Neural progenitor cell (in vitro differentiated cells): ENCODE data around the gene MTERF1. TPM values are rescaled to one million over a fixed set of nuclear protein-coding genes. Genes with fewer than 3 reads are reported as not detected.
"Not testable (repeated sequence)": the region's sequence is repeated elsewhere in the genome, so short reads cannot be mapped to it uniquely, and the experiment has no call there.

Experiments used
- DNase-seq: peaks from one replicate; pipeline ENCODE4 v3.0.0-alpha.2; 2016; ENCODE audit warnings: low spot score
- H2AFZ ChIP-seq: fragments of 200-600 bp; sonication (generic); replicated peaks from 2 replicates; pipeline ENCODE4 v1.6.1; 2016; ENCODE audit warnings: antibody characterized with exemption
- H3F3A ChIP-seq: fragments of 200-600 bp; sonication (generic); 2 replicates; pipeline ENCODE4 v1.6.1; 2016; ENCODE audit warnings: antibody characterized with exemption, low read depth
- H3K27ac ChIP-seq: fragments of 200-600 bp; sonication (generic); 2 replicates; pipeline ENCODE4 v1.5.1; 2016; ENCODE audit warnings: mild to moderate bottlenecking
- H3K27me3 ChIP-seq: fragments of 200-600 bp; sonication (generic); 2 replicates; pipeline ENCODE4 v1.6.1; 2016; ENCODE audit warnings: mild to moderate bottlenecking, moderate library complexity
- H3K36me3 ChIP-seq: fragments of 200-600 bp; sonication (generic); 2 replicates; pipeline ENCODE4 v1.5.1; 2016
- H3K4me1 ChIP-seq: fragments of 200-600 bp; sonication (generic); 2 replicates; pipeline ENCODE4 v1.6.1; 2016; ENCODE audit warnings: mixed run types
- H3K4me2 ChIP-seq: fragments of 200-600 bp; sonication (generic); 2 replicates; pipeline ENCODE4 v1.6.1; 2016
- H3K4me3 ChIP-seq: fragments of 200-600 bp; sonication (generic); 2 replicates; pipeline ENCODE4 v1.5.1; 2016
- H3K79me2 ChIP-seq: fragments of 200-600 bp; sonication (generic); 2 replicates; pipeline ENCODE4 v1.6.1; 2016; ENCODE audit warnings: low read depth
- H3K9ac ChIP-seq: fragments of 200-600 bp; sonication (generic); 2 replicates; pipeline ENCODE4 v1.6.1; 2016
- H3K9me3 ChIP-seq: fragments of 200-600 bp; sonication (generic); 2 replicates; pipeline ENCODE4 v1.5.1; 2016; ENCODE audit warnings: low read depth
- H4K20me1 ChIP-seq: fragments of 200-600 bp; sonication (generic); 2 replicates; pipeline ENCODE4 v1.6.1; 2016; ENCODE audit warnings: low read depth
- H3K27ac Mint-ChIP-seq: 3 replicates; pipeline ENCODE4 v1.8.0; 2021; ENCODE audit warnings: mixed read lengths
- H3K27me3 Mint-ChIP-seq: 2 replicates; pipeline ENCODE4 v1.8.0; 2022; ENCODE audit warnings: low read depth, mild to moderate bottlenecking, inconsistent platforms, moderate library complexity, mixed read lengths; ENCODE audit not compliant: insufficient read depth
- H3K36me3 Mint-ChIP-seq: 3 replicates; pipeline ENCODE4 v1.8.0; 2021; ENCODE audit warnings: mixed read lengths
- H3K4me1 Mint-ChIP-seq: 3 replicates; pipeline ENCODE4 v1.8.0; 2021; ENCODE audit warnings: mixed read lengths
- H3K4me3 Mint-ChIP-seq: 3 replicates; pipeline ENCODE4 v1.8.0; 2021; ENCODE audit warnings: mild to moderate bottlenecking, moderate library complexity, mixed read lengths
- H3K9me3 Mint-ChIP-seq: 3 replicates; pipeline ENCODE4 v1.8.0; 2020; ENCODE audit warnings: mixed read lengths
- EZH2 ChIP-seq: fragments of 200-600 bp; sonication (generic); IDR thresholded peaks from 2 replicates; pipeline ENCODE4 v1.6.1; 2017; ENCODE audit warnings: antibody characterized with exemption, mild to moderate bottlenecking, moderate library complexity
- EZH2phosphoT487 ChIP-seq: fragments of 200-600 bp; sonication (generic); IDR thresholded peaks from 2 replicates; pipeline ENCODE4 v1.6.1; 2017; ENCODE audit warnings: antibody characterized with exemption
- total RNA-seq: library from RNA; depleted of rRNA; stranded (reverse); fragments of >200 nt; gene quantifications from 2 replicates; pipeline ENCODE4 v1.2.3, GENCODE V29; 2015; ENCODE audit warnings: low replicate concordance
- TF ChIP-seq, protein P1 (sequence below): fragments of 200-600 bp; sonication (generic); IDR thresholded peaks from 2 replicates; pipeline ENCODE4 v1.5.1; 2017; ENCODE audit warnings: antibody characterized with exemption, mild to moderate bottlenecking

MTERF1 gene
- total RNA-seq, 1 donor from 2014 or later: 36.9 TPM

DNA sequence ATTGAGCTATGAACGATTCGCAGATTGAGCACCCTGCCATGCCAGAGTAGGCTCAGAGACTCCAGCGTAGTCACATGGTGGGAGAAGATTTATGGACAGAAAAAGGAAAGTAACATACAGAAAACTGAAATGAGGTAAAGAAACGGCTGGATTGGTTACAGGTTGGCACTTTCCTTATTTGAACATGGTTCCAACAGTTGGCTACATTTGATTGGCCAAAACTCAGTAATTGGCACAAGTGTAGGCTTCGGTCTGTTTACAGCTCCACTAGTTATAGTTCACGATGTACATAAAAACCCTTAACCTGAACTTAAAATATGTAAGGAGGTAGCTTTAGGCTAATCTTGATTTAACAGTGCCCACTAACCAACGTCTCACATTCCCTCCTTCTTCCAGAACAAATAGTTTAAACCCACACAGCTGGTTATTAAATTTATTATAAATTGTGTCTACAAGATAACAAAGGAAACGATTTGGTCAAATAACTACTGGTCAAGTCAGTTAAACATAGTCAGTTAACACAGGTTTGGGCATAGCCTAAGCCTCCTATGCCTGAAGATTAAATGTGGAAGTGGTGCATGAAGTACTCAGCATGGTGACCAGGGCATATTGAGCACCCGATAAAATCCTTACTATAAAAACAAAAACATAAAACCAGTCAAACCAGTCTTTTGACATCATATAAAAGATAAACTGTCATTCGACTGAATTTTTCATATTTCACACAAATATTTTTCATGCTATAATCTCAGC lies 17.9 kb upstream of the MTERF1 start:
- no peaks in the 10 kb centered on the region for H3K36me3 Mint-ChIP-seq
- Histone ChIP-seq H3K4me1 (peaks cover 33% of the 10 kb centered on the region), H4K20me1 (no peaks in the 10 kb centered on the region), H3K27me3 (no peaks in the 10 kb centered on the region), H3F3A (peaks cover 16% of the 10 kb centered on the region), H3K9me3 (no peaks in the 10 kb centered on the region), H3K27ac (no peak overlapping the region), H3K36me3 (no peaks in the 10 kb centered on the region), H3K79me2 (no peaks in the 10 kb centered on the region), H2AFZ (peak overlapping the region; percentile 68), H3K4me3 (no peak overlapping the region), H3K4me2 (no peak overlapping the region), H3K9ac (no peak overlapping the region)
- H3K9me3 Mint-ChIP-seq: no peaks in the 10 kb centered on the region
- H3K4me3 Mint-ChIP-seq: no peak overlapping the region
- no peaks in the 10 kb centered on the region for H3K27me3 Mint-ChIP-seq
- peaks cover 12% of the 10 kb centered on the region for H3K4me1 Mint-ChIP-seq
- TF ChIP-seq EZH2 (no peak), EZH2phosphoT487 (no peak)
- TF ChIP-seq, protein P1, sequence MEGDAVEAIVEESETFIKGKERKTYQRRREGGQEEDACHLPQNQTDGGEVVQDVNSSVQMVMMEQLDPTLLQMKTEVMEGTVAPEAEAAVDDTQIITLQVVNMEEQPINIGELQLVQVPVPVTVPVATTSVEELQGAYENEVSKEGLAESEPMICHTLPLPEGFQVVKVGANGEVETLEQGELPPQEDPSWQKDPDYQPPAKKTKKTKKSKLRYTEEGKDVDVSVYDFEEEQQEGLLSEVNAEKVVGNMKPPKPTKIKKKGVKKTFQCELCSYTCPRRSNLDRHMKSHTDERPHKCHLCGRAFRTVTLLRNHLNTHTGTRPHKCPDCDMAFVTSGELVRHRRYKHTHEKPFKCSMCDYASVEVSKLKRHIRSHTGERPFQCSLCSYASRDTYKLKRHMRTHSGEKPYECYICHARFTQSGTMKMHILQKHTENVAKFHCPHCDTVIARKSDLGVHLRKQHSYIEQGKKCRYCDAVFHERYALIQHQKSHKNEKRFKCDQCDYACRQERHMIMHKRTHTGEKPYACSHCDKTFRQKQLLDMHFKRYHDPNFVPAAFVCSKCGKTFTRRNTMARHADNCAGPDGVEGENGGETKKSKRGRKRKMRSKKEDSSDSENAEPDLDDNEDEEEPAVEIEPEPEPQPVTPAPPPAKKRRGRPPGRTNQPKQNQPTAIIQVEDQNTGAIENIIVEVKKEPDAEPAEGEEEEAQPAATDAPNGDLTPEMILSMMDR: no peak
- H3K27ac Mint-ChIP-seq: no peak overlapping the region
- DNase-seq: no peak

DNA sequence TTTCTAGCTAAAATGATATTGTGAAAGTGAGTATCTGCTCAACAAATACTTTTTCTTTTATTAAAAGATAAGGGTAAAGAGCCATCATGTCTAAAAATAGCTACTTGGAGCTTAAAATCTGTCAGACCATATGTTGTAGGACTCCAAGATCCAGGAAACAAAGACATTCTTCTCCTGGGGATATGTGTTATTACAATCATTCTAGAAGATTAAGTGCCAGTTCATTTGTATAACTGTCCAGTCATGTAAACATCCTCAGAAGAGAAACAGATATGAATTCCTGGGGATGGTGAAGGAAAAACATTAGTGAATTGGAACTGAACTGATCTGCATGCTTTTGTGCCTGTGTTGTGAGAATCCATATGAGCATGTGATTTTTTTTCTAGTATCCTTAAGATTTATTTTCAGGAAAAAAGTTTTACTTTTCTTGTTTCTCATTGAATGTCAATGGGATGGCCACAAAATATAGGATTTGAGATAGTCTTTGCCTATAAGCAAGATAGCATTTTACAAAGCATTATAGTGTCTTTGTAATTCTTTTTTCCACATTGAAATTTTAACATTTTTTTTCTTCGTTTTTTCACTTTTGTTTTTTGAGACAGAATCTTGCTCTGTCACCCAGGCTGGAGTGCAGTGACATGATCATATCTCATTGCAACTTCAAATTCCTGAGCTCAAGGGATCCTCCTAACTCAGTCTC lies 14.4 kb upstream of the MTERF1 start:
- Mint-ChIP-seq H3K4me3 (no peak overlapping the region), H3K9me3 (peaks cover 10% of the 10 kb centered on the region)

DNA sequence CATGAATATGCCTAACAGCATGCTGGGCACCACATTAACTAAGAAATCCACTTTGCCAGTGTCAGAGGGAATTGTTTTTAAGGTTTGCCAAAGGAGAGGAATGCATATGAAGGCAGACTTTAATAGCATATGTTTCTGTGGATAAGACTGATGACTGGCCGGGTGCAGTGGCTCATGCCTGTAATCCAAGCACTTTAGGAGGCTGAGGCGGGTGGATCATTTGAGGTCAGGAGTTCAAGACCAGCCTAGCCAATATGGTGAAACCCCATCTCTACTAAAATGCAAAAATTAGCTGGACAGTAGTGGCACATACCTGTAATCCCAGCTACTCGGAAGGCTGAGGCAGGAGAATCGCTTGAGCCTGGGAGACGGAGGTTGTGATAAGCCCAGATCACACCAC lies 13.2 kb upstream of the MTERF1 start:
- Mint-ChIP-seq H3K9me3 (peaks cover 17% of the 10 kb centered on the region), H3K4me1 (peaks cover 36% of the 10 kb centered on the region), H3K27ac (peak overlapping the region; percentile 59), H3K4me3 (peak overlapping the region; percentile 16)
- H3K4me2 ChIP-seq: peak overlapping the region; percentile 70
- not testable (repeated sequence) for H3K9ac ChIP-seq, H3K4me3 ChIP-seq, H3K27me3 ChIP-seq, DNase-seq, H4K20me1 ChIP-seq, H3K36me3 Mint-ChIP-seq, H2AFZ ChIP-seq, H3K27me3 Mint-ChIP-seq, H3K36me3 ChIP-seq, H3K79me2 ChIP-seq
- peaks cover 64% of the 10 kb centered on the region for H3K4me1 ChIP-seq
- peaks cover 11% of the 10 kb centered on the region for H3K9me3 ChIP-seq
- peaks cover 44% of the 10 kb centered on the region for H3F3A ChIP-seq
- H3K27ac ChIP-seq: peak overlapping the region; percentile 84

More for the DNA sequence above, 14.4 kb upstream of the MTERF1 start:
- Histone ChIP-seq H3K36me3 (peaks cover 7% of the 10 kb centered on the region), H3K79me2 (no peaks in the 10 kb centered on the region), H3K9ac (no peak overlapping the region), H3K27ac (no peak overlapping the region), H3F3A (peaks cover 44% of the 10 kb centered on the region), H3K4me1 (peaks cover 64% of the 10 kb centered on the region), H3K27me3 (no peaks in the 10 kb centered on the region), H3K9me3 (peaks cover 8% of the 10 kb centered on the region), H2AFZ (peak overlapping the region; percentile 66), H4K20me1 (no peaks in the 10 kb centered on the region), H3K4me2 (peak overlapping the region; percentile 3), H3K4me3 (no peak overlapping the region)
- Mint-ChIP-seq H3K27me3 (no peaks in the 10 kb centered on the region), H3K36me3 (no peaks in the 10 kb centered on the region), H3K4me1 (peaks cover 36% of the 10 kb centered on the region), H3K27ac (no peak overlapping the region)
- DNase-seq: no peak
- TF ChIP-seq, protein P1: no peak
- TF ChIP-seq EZH2phosphoT487 (no peak), EZH2 (no peak)
